Left kidney (tissue), 2 donors: ENCODE measurements around the gene PRKAB1. TPM values are rescaled to one million over a fixed set of nuclear protein-coding genes. Genes with fewer than 3 reads are reported as not detected.
"Not testable (repeated sequence)": the region's sequence is repeated elsewhere in the genome, so short reads cannot be mapped to it uniquely, and the experiment has no call there.

Experiments used
- DNase-seq: peaks from one replicate; pipeline ENCODE4 v3.0.0-alpha.2; 2013
- polyA plus RNA-seq: library from polyadenylated mRNA; unstranded; fragments of 120-200 nt; gene quantifications from one replicate; pipeline ENCODE4 v1.2.1, GENCODE V29; 2013; ENCODE audit not compliant: insufficient read length

Gene PRKAB1
- polyA plus RNA-seq, 1 donor, result 86.2 TPM

DNA sequence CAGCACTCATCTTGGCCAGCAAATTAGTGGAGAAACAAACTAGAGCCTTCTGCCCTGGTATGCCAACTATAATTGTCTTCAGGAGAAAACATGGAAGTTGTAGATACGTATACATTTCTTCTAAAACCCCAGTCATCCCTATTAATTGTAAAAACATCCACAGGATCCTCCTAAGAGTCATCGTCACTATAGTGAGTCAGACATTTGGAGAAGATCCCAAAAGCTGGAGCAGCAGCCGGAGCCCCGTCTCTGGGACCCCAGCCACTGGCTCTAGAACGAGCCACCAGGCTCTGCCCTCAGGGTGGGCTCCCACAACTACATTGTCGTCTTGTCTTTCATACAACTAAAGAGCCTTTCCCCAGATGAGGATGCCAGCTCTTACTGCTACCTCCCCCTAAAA is 15.5 kb downstream of the PRKAB1 start:
- no peak for DNase-seq

DNA sequence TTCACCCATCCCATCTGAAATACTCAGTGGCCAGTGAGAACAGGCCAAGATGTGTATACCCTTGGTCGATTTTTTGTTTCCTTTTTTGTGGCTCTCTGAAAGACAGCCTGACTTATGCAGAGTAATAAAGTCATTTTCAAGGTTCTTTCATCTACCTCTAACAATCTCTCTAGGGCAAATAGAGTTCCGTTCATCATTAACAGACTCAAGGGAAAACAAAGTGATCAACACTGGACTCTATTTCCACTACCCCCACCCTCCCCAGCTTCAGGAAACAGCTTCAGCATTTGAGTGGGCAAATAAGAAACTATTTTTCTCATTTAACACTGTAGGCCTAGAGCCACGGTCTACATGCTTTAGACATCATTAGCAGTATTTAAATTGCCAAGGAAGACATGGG is 15.9 kb downstream of the PRKAB1 start:
- no peak for DNase-seq

DNA sequence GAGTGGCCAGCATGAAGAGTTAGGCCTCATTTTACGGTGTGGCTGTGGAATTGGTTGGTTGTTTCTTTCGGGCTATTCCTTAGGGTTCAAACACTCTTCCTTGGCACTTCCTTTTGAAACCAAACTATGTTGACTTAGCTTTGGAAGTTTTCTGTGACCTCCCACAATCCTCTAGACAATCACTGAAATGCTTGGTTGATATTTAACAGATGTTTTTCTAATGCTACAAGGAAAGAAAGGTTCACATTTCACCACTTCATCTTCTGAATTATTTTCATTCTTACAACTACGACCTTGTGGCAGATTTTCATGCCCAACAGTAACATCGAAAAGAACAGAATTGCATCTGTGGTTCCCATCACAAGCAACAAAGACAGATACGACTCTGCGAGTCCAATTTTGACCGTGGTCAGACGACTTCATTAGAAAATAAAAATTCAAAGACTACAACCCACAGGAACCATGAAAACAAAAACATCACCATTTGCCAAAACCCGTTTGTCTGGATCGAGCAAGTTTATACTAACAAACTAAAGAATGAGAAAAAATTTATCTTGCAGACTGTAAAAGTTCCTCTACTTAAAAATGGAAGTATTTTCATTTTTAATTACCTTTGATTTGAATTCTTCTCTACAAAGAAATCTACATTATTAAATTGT is 16.9 kb downstream of the PRKAB1 start:
- DNase-seq, result no peak

DNA sequence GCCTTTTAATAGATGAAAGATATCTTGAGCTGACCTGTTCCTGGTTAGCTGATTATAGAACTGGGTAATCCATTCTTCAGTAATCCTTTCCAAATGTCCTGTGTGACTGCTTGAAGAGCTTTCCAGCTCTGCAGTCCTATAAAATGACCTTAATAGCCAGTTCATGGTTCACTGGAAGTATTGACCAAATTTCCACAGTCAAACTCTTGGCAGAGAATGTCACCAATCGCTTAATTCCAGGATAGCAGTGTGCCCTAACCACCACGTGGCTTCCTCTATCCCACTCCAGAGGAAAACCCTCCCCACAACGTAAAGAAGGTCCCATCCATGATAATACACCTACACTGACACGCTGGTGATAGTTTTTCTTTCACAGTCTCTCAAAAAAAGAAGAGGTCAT is 17.4 kb downstream of the PRKAB1 start:
- DNase-seq, result no peak

DNA sequence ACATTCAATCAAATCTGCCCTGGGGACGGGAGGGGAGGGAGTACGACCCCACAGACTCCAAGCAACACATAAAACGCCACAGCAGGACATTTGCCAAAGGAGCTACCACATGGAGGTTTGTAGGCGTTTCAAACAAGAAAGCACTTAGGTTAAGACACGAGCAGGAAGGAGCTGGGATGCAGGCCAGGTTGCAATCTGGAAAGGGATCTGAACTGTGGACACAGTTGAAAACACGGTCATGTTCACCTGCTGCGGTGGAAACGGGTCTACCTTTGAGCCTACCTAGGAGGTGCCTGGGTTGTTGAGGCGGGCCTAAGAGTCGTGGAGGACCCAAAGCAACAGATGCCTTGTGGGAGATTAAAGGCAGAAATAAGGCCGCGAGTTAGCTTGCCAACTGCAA is 18.4 kb downstream of the PRKAB1 start:
- no peak for DNase-seq

DNA sequence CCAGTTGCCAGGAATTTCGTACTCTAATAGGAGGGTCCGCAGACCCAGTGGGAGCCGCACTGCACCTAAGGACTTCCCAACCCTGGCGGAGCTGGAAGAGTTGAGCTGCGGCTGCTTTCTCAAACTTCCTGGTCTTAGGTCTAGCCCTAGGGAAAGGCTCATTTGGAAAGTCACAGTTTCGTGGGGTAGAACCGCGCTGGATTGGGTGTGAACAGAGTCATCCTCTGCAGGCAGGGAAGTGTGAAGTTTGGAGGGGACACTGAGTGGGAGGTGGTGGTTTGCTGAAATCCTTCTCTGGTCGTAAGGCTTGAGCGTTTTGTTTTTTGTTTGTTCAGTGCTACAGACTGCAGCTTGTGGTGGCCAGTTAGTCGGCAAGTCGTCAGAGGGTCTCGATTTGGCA is 18.8 kb downstream of the PRKAB1 start:
- no peak for DNase-seq

DNA sequence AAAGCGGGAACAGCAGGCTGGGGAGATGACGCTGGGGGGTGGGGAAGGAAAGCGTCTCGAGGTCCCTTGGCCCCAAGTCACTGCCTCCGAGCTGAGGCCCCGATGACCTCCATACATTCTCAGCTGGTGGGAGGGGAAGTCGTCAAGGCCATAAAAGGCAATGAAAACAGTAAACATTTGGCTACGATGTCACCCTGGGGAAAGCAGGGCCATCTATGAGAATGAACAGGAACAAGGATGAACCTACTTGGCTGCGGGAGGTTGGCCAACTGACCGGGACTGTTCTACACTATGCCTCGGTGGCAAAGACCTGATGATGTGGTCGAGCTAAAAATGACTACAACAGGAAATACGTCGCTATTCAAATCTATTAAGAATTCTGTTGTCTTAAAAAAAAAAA is 19.5 kb downstream of the PRKAB1 start:
- DNase-seq, result no peak

DNA sequence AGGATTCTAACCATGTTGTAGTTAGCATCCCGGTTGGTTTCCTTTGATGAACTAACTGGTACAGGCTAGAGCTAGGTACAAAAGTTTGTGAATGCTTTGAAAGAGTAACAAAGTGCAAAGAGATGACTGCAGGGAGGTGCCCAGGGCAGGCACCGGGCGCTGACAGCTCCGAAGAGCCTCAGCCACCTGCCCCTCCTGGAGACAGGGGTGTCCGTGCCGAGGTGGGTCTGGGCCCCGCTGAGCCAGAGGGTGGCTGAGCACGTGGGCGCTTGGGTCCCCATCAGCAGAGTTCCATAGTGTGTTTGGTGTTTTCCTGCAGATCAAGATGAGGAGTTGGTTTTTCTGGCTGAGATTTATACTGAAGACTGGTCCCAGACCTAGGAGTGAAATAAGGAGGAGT is 19.9 kb downstream of the PRKAB1 start:
- DNase-seq, result no peak

DNA sequence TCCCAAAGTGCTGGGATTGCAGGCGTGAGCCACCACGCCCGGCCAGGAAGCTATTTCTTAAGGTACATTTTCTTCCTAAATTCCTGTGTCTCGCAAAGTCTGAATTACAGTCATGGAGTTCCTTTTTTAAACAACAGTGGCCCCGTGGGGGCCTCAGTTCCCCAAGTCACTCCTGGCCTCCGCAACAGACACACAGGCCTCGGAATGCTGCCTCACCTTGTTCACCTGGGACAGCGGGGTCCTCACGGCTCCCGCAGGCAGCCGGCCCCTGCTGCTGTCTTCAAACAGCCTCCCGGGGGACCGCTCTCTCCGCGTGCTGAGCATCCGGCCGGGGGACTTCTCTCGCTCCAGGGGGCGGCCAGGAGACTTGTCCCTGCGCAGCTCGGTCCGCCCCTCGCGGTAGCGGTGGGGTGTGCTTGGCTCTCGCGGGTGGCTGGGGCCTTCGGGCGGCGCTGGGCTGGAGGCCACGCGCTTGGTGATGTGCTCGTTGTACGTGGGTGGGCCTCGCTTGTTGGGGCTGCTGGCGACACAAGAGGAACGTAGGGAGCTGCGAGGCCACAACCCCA is 22.1 kb downstream of the PRKAB1 start:
- no peak for DNase-seq

DNA sequence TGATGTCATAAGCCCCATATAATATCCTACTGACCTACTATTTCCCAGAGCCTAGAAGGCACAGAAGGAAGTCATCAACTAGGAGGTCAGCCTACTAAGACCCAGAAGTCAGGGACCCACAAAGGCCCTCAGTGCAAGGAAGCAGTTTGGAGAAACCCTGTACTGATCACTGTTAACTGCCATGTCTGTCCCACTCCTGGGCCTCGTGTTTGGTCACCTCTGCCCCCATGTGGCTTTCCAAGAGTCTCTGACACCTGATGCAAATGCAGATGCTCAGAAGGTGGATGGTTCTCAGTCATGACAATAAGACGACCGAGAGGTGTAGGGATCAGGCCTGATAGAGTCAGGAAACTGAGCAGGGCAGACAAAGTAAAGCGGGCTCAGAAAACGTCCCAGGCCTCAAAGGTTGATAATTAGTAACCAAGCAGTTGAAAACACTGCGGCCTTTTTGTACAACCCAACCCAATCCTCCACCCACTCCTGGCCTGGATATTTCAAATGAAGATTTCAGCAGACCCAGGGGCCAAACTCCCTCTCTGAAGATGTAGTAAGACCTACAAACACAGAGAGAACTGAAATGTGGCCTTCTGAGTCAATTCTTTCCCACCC is 23.4 kb downstream of the PRKAB1 start:
- DNase-seq, result no peak

DNA sequence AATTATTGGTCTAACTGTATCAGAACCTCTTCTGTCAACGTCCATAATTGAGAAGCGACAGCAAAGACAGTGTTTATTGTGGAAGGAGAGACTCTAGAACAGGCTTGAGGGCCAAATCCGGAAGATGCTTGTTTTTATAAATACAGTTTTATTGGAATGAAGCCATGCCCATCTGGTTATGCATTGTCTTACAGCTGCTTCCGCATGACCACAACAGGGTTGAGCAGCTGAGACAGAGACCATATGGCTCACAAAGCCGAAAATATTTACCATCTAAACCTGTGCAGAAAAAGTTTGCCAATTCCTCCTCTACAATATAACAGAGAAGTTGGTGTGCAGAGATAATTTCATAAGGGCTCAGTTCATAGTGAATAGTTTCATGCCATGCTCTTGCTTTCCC is 24.5 kb downstream of the PRKAB1 start:
- DNase-seq, result no peak

DNA sequence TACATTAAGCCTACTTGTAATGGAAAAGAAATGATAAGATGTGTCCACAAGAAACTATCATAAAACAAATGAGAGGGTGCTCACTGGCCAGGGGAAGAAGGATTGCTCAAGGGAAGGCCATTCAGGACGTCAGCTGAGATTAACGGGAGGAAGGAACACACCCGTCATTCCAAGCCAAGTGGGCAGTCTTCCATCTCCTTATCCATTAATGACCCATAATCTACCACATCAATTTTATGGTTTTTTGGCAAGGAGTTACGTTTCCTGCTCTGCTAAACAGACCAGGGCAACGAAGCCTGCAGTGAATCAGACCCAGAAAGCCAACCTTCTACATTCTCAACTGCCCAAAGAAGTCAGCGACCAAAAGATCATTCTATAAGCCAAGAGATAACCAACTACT is 25.1 kb downstream of the PRKAB1 start:
- no peak for DNase-seq

DNA sequence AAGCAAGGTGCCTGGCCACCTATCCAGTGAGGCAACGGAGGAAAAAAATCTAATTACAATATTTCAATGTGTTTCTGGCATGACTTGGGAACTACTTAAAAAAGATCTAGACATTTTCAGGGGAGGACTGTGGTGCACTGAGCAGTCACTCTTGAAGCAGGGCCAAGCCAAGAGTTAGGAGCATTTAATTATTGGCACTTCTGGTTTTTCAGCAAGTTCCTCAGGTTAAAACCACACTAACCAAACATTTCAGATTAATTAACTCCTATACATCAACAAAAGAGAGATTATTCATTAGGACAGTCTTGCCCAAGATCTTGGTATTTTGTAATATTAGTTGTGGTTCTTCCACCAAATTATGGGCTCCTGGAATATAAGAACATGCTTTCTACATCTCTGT is 25.6 kb downstream of the PRKAB1 start:
- DNase-seq, result no peak

DNA sequence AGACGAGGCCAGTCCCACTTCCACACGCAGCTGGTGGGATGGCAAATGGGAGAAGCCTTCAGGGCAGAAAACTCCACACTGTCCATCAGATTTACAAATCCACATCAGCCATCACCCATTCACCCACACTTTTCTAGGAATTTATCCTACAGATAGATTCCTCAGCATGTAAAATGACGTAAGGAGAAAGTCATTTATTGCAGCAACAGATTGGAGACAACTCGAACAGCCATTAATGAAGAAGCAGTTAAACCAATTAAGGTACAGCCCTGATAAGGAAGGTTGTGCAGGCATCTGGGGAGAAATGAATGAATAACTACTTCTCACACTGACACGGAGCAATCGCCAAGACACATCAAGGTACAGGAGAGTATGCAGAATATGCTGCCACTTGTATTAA is 26.2 kb downstream of the PRKAB1 start:
- no peak for DNase-seq

DNA sequence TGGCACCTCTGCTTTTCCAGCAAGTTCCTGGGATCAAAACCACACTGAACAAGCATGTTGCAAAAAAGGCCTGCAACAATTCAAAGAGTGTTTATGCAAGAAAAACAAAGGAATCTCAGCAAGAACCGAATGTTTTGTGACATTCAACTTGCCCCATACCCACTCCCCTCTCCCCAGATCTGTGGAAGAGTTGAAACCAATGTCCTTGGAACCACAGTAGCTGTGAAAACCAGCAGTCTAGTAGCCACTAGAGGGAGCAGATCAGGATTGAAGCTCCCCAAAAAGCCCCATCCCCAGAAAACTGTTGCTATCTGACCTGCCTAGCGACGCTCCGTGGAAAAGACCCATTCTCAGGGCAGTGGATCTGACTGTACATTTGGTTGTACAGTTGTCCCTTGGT is 27.1 kb downstream of the PRKAB1 start:
- no peak for DNase-seq

DNA sequence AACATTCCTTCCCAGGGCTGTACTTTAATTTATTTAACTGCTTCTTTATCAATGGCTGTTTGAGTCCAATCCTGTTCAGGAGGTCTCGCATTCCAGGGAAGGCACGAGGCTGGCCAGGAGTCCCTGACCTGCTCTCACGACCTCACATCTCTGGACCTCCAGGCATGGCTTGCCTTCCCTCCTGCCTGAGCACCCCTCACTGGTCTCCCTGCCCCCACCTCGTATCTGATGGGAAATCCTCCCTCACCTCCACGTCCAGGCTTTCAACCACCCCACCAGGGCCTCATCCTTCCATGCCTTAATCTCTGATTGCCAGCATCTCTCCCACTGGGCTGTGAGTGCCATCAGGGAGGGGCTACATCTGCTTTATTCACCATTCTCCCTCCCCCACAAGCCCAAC is 29.0 kb downstream of the PRKAB1 start:
- DNase-seq, result no peak

DNA sequence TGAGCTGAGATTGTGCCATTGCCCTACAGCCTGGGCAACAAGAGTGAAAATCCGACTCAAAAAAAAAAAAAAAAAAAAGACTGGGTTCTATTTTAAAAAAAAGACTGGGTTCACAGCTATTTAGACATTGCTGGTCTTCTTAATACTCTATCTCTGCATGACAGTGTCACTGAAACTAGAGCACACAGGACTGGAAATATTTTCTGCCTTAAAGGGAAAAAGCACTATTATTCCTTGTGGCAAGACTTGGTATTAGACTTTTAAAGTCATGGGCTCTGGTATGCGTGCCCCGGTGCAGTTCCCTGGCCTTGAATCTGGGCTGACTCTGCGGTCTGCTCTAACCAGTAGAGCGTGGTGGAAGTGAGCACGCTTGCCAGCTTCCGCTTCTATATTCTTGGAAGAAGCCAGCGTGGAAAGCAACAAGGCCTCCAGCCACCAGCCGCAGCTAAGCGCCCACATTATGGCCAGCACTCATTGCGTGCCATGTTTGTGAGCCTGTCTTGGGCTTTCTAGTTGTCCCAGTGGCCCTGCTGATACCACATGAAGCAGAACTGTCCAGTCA is 31.3 kb downstream of the PRKAB1 start:
- DNase-seq, result no peak

DNA sequence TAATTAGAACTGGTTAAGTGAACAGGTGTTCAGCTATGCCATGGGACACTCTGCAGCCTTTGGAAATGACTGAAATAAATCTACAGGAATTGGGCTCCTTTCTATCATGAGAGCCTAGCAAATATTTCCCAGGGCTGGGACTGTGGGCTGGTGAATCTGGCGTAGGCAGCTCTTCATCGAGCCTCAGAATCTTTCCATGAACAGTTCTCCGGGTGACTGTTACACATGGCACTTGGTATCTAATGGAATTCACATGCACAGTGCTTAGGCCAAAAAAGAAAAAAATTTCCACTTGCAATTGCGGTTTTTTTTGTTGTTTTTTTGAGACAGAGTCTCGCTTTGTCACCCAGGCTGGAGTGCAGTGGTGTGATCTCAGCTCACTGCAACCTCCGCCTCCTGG is 32.1 kb downstream of the PRKAB1 start:
- no peak for DNase-seq

DNA sequence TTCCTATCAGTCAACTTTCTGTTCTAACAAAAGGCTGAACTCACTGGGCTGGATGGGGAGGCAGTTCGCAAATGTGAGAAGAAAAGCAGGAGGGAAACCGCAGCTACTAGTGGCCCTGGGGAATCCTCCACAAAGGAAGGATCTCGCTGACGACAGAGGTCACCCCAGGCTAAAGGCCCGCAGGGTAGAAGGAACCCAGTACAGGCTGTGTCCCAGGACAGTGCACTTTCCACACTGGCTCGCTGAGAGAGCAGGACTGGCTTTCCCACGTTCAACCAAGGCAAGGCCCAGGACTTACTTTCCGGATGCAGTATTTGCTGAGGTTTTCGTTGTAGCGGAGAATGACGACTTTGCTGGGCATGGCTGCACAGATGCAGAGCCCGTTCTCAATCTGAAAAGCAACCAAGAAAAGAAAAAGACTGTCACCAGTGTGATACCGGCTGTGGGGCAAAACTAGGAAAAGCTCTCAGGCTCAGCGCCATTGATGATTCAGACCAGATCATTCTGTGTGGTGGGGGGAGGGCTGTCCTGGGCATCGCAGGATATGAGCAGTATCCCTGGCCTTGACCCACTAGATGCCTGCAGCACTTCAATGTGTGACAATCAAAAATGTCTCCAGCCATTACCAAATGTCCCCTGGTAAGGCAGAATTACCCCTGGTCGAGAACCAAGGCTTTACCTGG is 36.3 kb downstream of the PRKAB1 start:
- no peak for DNase-seq

DNA sequence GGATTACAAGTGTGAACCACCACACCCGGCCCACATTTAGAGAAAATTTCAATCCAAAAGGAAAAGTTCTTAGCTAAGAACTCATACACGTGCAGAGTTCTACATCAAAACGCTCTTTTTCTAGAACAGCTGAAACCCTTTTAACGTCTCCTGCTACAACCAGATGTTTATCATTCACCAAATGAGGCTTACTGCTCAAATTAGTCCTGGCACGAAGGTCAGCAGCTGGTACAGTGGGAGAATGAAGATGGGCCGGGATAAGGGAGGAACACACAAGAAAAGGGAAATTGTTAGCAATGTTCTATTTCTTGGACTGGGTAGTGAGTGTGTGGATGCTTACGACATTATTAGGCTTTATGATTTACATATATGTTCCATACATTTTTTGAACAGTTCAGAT is 37.2 kb downstream of the PRKAB1 start:
- no peak for DNase-seq

DNA sequence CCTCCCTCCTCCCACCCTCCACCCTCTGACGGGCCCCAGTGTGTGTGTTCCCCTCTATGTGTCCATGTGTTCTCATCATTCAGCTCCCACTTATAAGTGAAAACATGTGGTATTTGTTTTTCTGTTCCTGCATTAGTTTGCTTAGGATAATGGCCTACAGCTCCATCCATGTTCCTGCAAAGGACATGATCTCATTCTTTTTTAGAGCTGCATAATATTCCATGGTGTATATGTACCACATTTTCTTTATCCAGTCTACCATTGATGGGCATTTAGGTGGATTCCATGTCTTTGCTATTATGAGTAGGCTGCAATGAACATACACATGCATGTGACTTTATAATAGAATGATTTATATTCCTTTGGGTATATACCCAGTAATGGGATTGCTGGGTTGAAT is 38.5 kb downstream of the PRKAB1 start:
- not testable (repeated sequence) for DNase-seq

DNA sequence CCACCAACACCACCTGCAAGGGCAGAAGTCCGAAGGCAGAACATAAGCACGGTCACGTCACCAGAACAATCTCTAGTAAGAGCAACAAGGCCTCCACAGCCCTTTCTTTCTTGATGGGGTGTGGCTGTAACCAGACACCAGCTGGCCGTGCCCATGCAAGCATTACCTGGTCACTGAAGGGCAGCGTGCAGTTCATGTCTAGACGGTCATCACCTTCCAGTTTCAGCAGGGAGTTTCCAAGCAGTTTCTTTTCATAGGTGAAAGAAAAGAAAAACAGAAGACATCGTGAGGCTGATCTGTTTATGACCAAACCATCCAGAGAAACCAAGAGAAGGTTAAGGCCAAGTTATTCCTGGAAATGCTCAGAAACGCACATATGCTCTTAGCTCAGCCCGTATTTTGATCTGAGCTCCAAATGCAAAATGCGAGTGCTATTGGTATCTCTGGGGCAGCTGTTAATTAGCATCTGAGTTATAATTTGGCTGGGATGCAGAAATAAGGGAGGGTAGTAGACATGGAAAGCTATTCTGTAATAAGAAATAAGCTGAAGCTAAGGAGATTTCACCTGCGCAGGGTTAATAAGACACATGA is 42.5 kb downstream of the PRKAB1 start:
- no peak for DNase-seq
